HEK293 (cell line): ENCODE data around the gene PIK3R3.

Experiments
- CTCF ChIA-PET: fragments of 350-600 bp; formaldehyde crosslinking; extraction: SDS; loops from one replicate; lab custom pipeline; 2021; ENCODE audit warnings: antibody characterized with exemption; lab: Yijun Ruan, JAX
- POLR2A ChIA-PET: fragments of 300-600 bp; formaldehyde crosslinking; extraction: SDS; loops from one replicate; lab custom pipeline; 2020; ENCODE audit warnings: antibody characterized with exemption, inconsistent platforms; lab: Yijun Ruan, JAX
- H3K27ac ChIP-seq: fragments of 200-500 bp; sonication (Bioruptor generic); 2 replicates; pipeline ENCODE4 v1.5.1; 2014; ENCODE audit warnings: low read depth, low read length, control low read depth, inconsistent platforms; ENCODE audit errors: extremely low read depth
- H3K36me3 ChIP-seq, 2 experiments: fragments of 200-500 bp in 1 of 2; sonication (Bioruptor generic) in 1 of 2; 1 replicate in 1 of 2; 2 replicates in 1 of 2; pipeline ENCODE4 v1.5.1; 2014 to 2017; ENCODE audit warnings: inconsistent platforms in 2 of 2, low read length in 2 of 2; ENCODE audit not compliant: control insufficient read depth in 2 of 2, insufficient read depth in 1 of 2
- H3K4me1 ChIP-seq: fragments of 200-500 bp; sonication (Bioruptor generic); 2 replicates; pipeline ENCODE4 v1.5.1; 2014; ENCODE audit warnings: mild to moderate bottlenecking, low read length, inconsistent platforms; ENCODE audit not compliant: control insufficient read depth, insufficient read depth
- H3K4me3 ChIP-seq: 2 replicates; pipeline ENCODE4 v1.5.1; 2011; ENCODE audit warnings: low read depth, mild to moderate bottlenecking, control low read depth, low read length, moderate library complexity
- H3K9me3 ChIP-seq: fragments of 200-500 bp; sonication (Bioruptor generic); 2 replicates; pipeline ENCODE4 v1.5.1; 2014; ENCODE audit warnings: low read depth, low read length, inconsistent platforms; ENCODE audit not compliant: control insufficient read depth, insufficient read depth
- ATF2 ChIP-seq: fragments of 450-650 bp; formaldehyde crosslinking; IDR thresholded peaks from 2 replicates; pipeline ENCODE4 v1.5.1; 2016; ENCODE audit warnings: missing biosample characterization, missing genetic modification characterization, low read depth
- FEZF1 ChIP-seq: fragments of 450-650 bp; formaldehyde crosslinking; IDR thresholded peaks from 2 replicates; pipeline ENCODE4 v1.5.1; 2016; ENCODE audit warnings: missing biosample characterization, missing genetic modification characterization
- GFI1B ChIP-seq: fragments of 450-650 bp; formaldehyde crosslinking; IDR thresholded peaks from 2 replicates; pipeline ENCODE4 v1.5.1; 2016; ENCODE audit warnings: missing biosample characterization, missing genetic modification characterization
- SP7 ChIP-seq: fragments of 450-650 bp; formaldehyde crosslinking; IDR thresholded peaks from 2 replicates; pipeline ENCODE4 v1.5.1; 2016; ENCODE audit warnings: missing biosample characterization, missing genetic modification characterization
- ZBTB7A ChIP-seq: fragments of 450-650 bp; formaldehyde crosslinking; IDR thresholded peaks from 2 replicates; pipeline ENCODE4 v1.5.1; 2016; ENCODE audit warnings: low read depth, missing biosample characterization, missing genetic modification characterization
- ZFHX2 ChIP-seq: fragments of 450-650 bp; formaldehyde crosslinking; conservative IDR thresholded peaks from 2 replicates; pipeline ENCODE4 v1.5.1; 2016; ENCODE audit warnings: missing biosample characterization, missing genetic modification characterization
- ZFP3 ChIP-seq: fragments of 450-650 bp; formaldehyde crosslinking; IDR thresholded peaks from 2 replicates; pipeline ENCODE4 v1.5.1; 2016; ENCODE audit warnings: low read depth, missing biosample characterization, missing genetic modification characterization
- ZFP41 ChIP-seq: fragments of 450-650 bp; formaldehyde crosslinking; IDR thresholded peaks from 2 replicates; pipeline ENCODE4 v1.5.1; 2016; ENCODE audit warnings: missing biosample characterization, missing genetic modification characterization, borderline replicate concordance
- ZNF114 ChIP-seq: fragments of 450-650 bp; formaldehyde crosslinking; IDR thresholded peaks from 2 replicates; pipeline ENCODE4 v1.5.0; 2017; ENCODE audit warnings: missing biosample characterization, missing genetic modification characterization
- ZNF169 ChIP-seq: fragments of 450-650 bp; formaldehyde crosslinking; IDR thresholded peaks from 2 replicates; pipeline ENCODE4 v1.5.1; 2016; ENCODE audit warnings: missing biosample characterization, missing genetic modification characterization
- ZNF174 ChIP-seq: fragments of 450-650 bp; formaldehyde crosslinking; IDR thresholded peaks from 2 replicates; pipeline ENCODE4 v1.5.0; 2017; ENCODE audit warnings: missing biosample characterization, mild to moderate bottlenecking, missing genetic modification characterization
- ZNF2 ChIP-seq: fragments of 450-650 bp; formaldehyde crosslinking; IDR thresholded peaks from 2 replicates; pipeline ENCODE4 v1.5.1; 2016; ENCODE audit warnings: missing biosample characterization, missing genetic modification characterization
- ZNF366 ChIP-seq: fragments of 450-650 bp; formaldehyde crosslinking; conservative IDR thresholded peaks from 2 replicates; pipeline ENCODE4 v1.5.1; 2016; ENCODE audit warnings: missing biosample characterization, missing genetic modification characterization
- ZNF416 ChIP-seq: fragments of 450-650 bp; formaldehyde crosslinking; IDR thresholded peaks from 2 replicates; pipeline ENCODE4 v1.5.1; 2016; ENCODE audit warnings: missing biosample characterization, missing genetic modification characterization
- ZNF510 ChIP-seq: fragments of 450-650 bp; formaldehyde crosslinking; IDR thresholded peaks from 2 replicates; pipeline ENCODE4 v1.5.1; 2018; ENCODE audit warnings: mild to moderate bottlenecking, missing genetic modification characterization, missing biosample characterization; ENCODE audit not compliant: insufficient replicate concordance
- ZNF548 ChIP-seq: fragments of 450-650 bp; formaldehyde crosslinking; IDR thresholded peaks from 2 replicates; pipeline ENCODE4 v1.5.1; 2016; ENCODE audit warnings: missing biosample characterization, missing genetic modification characterization
- ZNF629 ChIP-seq: fragments of 450-650 bp; formaldehyde crosslinking; IDR thresholded peaks from 2 replicates; pipeline ENCODE4 v1.5.1; 2017; ENCODE audit warnings: missing biosample characterization, missing genetic modification characterization
- TF ChIP-seq, protein P1 (sequence below): fragments of 450-650 bp; formaldehyde crosslinking; IDR thresholded peaks from 2 replicates; pipeline ENCODE4 v1.5.1; 2016; ENCODE audit warnings: missing biosample characterization, missing genetic modification characterization, borderline replicate concordance
- TF ChIP-seq, protein P2 (sequence below): fragments of 450-650 bp; formaldehyde crosslinking; IDR thresholded peaks from 2 replicates; pipeline ENCODE4; 2016; ENCODE audit warnings: missing biosample characterization, missing genetic modification characterization
- TF ChIP-seq, protein P3 (sequence below): fragments of 450-650 bp; formaldehyde crosslinking; IDR thresholded peaks from 2 replicates; pipeline ENCODE4 v1.5.1; 2016; ENCODE audit warnings: missing biosample characterization, missing genetic modification characterization
- TF ChIP-seq, protein P4 (sequence below): fragments of 450-650 bp; formaldehyde crosslinking; IDR thresholded peaks from 2 replicates; pipeline ENCODE4 v1.5.1; 2016; ENCODE audit warnings: missing biosample characterization, missing genetic modification characterization

PIK3R3 gene

GRCh38 chr1:46137916-46138315, 5.5 kb upstream of the PIK3R3 start (continued):
- no peak for TF ChIP-seq ZFP3 (tag by site-specific recombination)
- no peak for TF ChIP-seq ZNF114 (tag by site-specific recombination)
- TF ChIP-seq, protein P1, sequence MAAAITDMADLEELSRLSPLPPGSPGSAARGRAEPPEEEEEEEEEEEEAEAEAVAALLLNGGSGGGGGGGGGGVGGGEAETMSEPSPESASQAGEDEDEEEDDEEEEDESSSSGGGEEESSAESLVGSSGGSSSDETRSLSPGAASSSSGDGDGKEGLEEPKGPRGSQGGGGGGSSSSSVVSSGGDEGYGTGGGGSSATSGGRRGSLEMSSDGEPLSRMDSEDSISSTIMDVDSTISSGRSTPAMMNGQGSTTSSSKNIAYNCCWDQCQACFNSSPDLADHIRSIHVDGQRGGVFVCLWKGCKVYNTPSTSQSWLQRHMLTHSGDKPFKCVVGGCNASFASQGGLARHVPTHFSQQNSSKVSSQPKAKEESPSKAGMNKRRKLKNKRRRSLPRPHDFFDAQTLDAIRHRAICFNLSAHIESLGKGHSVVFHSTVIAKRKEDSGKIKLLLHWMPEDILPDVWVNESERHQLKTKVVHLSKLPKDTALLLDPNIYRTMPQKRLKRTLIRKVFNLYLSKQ: no peak
- TF ChIP-seq, all 188 proteins: peak for 0

GRCh38 chr1:46136711-46137110, 4.3 kb upstream of the PIK3R3 start:
- Histone ChIP-seq H3K4me1 (peaks cover 10% of the 10 kb centered on the region), H3K27ac (no peak overlapping the region), H3K9me3 (no peaks in the 10 kb centered on the region), H3K36me3 (no peaks in the 10 kb centered on the region), H3K4me3 (no peak overlapping the region)
- ChIA-PET POLR2A (no interaction called here), CTCF (no interaction called here)
- TF ChIP-seq ZNF174: no peak
- TF ChIP-seq, protein P2, sequence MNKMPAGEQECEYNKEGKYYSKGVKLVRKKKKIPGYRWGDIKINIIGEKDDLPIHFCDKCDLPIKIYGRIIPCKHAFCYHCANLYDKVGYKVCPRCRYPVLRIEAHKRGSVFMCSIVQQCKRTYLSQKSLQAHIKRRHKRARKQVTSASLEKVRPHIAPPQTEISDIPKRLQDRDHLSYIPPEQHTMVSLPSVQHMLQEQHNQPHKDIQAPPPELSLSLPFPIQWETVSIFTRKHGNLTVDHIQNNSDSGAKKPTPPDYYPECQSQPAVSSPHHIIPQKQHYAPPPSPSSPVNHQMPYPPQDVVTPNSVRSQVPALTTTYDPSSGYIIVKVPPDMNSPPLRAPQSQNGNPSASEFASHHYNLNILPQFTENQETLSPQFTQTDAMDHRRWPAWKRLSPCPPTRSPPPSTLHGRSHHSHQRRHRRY (tag by site-specific recombination): no peak

DNA sequence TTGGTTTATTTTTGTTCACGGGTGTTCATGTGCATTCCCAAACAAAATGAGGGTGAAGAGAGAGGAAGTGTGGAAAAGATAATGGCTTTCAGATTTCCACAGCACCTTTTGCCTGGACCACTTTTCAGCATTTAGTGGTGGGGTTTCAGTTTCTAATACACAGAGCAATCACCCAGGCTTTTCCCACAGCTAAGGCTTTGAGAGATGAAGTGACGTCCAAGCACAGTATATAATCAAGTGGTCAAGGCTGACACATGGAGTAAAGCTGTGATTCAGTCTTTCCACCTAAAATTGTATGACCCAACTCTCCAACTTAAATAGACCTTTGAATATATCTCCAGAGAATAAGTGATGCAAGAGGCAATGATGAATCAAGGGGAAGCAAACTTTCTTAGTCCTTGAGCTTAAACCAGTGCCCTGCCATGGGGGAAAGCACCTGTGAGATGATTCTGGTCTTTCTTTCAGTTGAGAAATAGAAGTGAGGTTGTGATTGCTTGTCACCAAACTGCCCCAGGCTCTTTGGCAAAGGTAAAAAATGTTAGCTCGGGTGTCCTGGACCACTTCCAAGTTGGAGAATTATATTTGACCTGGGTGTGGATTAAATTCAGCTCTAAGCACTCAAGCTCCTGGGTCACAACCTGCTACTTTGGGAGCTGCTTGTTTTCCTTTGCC, 2.4 kb upstream of the PIK3R3 start:
- no peak overlapping the region for H3K4me3 ChIP-seq
- CTCF ChIA-PET: interaction anchor here (0.5 to 1.7 kb wide), 7 partner anchors 9 to 114 kb away, joined by 3 to 7 read pairs (median 4); no protein-coding TSS in a partner anchor
- no peaks in the 10 kb centered on the region for H3K9me3 ChIP-seq
- peak overlapping the region; percentile 45 for H3K27ac ChIP-seq
- peaks cover 10% of the 10 kb centered on the region for H3K4me1 ChIP-seq
- POLR2A ChIA-PET: no interaction called here
- no peaks in the 10 kb centered on the region for H3K36me3 ChIP-seq
- peak; percentile 38; the same call in 1 of the 2 replicates for TF ChIP-seq ATF2 (tag by site-specific recombination)
- TF ChIP-seq GFI1B (tag by site-specific recombination): 0 out of 2 replicates have a peak, but pooled peaks have one; percentile 6
- TF ChIP-seq FEZF1 (tag by site-specific recombination): peak; percentile 21; the same call in 1 of the 2 replicates
- no peak for TF ChIP-seq ZBTB7A (tag by site-specific recombination)
- no peak for TF ChIP-seq ZNF2 (tag by site-specific recombination)
- TF ChIP-seq ZFP41 (tag by site-specific recombination): no peak
- no peak for TF ChIP-seq ZNF416 (tag by site-specific recombination)
- TF ChIP-seq, protein P3, sequence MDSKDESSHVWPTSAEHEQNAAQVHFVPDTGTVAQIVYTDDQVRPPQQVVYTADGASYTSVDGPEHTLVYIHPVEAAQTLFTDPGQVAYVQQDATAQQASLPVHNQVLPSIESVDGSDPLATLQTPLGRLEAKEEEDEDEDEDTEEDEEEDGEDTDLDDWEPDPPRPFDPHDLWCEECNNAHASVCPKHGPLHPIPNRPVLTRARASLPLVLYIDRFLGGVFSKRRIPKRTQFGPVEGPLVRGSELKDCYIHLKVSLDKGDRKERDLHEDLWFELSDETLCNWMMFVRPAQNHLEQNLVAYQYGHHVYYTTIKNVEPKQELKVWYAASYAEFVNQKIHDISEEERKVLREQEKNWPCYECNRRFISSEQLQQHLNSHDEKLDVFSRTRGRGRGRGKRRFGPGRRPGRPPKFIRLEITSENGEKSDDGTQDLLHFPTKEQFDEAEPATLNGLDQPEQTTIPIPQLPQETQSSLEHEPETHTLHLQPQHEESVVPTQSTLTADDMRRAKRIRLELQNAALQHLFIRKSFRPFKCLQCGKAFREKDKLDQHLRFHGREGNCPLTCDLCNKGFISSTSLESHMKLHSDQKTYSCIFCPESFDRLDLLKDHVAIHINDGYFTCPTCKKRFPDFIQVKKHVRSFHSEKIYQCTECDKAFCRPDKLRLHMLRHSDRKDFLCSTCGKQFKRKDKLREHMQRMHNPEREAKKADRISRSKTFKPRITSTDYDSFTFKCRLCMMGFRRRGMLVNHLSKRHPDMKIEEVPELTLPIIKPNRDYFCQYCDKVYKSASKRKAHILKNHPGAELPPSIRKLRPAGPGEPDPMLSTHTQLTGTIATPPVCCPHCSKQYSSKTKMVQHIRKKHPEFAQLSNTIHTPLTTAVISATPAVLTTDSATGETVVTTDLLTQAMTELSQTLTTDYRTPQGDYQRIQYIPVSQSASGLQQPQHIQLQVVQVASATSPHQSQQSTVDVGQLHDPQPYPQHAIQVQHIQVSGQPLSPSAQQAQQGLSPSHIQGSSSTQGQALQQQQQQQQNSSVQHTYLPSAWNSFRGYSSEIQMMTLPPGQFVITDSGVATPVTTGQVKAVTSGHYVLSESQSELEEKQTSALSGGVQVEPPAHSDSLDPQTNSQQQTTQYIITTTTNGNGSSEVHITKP (tag by site-specific recombination): peak; percentile 79
- no peak for TF ChIP-seq ZNF548 (tag by site-specific recombination)
- no peak for TF ChIP-seq ZNF510 (tag by site-specific recombination)
- peak; percentile 81 for TF ChIP-seq ZNF629 (tag by site-specific recombination)
- peak; percentile 54 for TF ChIP-seq ZNF366 (tag by site-specific recombination)
- peak; percentile 96 for TF ChIP-seq SP7 (tag by site-specific recombination)
- no peak for TF ChIP-seq ZFHX2 (tag by site-specific recombination)
- TF ChIP-seq, protein P4, sequence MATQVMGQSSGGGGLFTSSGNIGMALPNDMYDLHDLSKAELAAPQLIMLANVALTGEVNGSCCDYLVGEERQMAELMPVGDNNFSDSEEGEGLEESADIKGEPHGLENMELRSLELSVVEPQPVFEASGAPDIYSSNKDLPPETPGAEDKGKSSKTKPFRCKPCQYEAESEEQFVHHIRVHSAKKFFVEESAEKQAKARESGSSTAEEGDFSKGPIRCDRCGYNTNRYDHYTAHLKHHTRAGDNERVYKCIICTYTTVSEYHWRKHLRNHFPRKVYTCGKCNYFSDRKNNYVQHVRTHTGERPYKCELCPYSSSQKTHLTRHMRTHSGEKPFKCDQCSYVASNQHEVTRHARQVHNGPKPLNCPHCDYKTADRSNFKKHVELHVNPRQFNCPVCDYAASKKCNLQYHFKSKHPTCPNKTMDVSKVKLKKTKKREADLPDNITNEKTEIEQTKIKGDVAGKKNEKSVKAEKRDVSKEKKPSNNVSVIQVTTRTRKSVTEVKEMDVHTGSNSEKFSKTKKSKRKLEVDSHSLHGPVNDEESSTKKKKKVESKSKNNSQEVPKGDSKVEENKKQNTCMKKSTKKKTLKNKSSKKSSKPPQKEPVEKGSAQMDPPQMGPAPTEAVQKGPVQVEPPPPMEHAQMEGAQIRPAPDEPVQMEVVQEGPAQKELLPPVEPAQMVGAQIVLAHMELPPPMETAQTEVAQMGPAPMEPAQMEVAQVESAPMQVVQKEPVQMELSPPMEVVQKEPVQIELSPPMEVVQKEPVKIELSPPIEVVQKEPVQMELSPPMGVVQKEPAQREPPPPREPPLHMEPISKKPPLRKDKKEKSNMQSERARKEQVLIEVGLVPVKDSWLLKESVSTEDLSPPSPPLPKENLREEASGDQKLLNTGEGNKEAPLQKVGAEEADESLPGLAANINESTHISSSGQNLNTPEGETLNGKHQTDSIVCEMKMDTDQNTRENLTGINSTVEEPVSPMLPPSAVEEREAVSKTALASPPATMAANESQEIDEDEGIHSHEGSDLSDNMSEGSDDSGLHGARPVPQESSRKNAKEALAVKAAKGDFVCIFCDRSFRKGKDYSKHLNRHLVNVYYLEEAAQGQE: 0 out of 2 replicates have a peak, but pooled peaks have one; percentile 18
- TF ChIP-seq ZNF169 (tag by site-specific recombination): no peak
